Measurements from ENCODE around the gene CXXC5. TPM values are rescaled to one million over a fixed set of nuclear protein-coding genes. Genes with fewer than 3 reads are reported as not detected.
A peak's percentile ranks its signal among the peaks of the same experiment; 100 is the strongest.

Gene CXXC5
- total RNA-seq, 2 donors from 2014 or later: 4.7 to 9.0 TPM

DNA sequence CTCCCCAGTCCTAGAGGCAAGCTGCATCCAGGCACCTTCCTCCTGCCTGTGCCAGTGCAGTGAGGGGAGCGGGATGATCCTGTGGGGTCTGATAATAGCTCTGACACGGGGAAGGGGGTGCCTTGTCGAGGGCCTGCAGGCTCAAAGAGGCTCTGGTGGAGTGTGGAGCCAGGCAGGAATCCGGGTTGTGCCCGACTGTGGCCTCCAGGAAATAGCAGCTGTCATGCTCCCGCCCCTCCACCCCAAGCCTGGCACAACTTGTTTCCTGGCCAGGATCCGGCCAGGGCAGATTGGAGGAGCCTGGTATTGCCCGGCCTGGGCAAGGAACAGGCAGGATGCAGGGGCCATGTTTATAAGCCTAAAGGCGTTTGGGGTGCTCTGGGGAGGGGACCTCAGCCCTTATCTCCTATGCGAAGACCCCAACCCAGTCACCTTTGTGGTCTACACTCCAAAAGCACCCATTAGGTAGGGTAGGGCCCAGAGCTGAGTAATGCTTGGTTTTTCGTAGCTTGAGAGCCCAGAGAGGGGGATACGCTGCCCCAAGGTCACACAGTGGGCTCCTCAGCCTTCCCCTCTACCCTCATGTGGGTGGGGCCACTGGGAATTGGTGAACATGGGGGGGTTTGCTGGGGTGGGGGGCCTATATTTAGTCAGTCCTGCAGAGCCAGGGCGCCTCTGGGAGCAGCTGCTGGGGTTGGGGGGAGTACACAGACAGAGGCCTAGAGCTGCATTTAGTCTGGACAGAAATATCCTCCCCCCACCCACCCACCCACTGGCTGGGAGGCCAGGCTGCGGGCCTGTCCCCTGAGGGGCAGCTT lies 12.2 kb downstream of the CXXC5 start:
- H3K36me3 Mint-ChIP-seq: no peaks in the 10 kb centered on the region
- H3K4me1 Mint-ChIP-seq (ENCODE audit: low read depth in 2 of 2): peaks cover 49 to 64% of the 10 kb centered on the region in 2 donors
- H3K4me3 Mint-ChIP-seq: peak overlapping the region; percentile 20
- DNase-seq (ENCODE audit: low spot score): no peak
- no peaks in the 10 kb centered on the region for H3K27me3 Mint-ChIP-seq
- H3K27ac Mint-ChIP-seq: peak overlapping the region; percentile 51 to 86
- ATAC-seq: no peak
- no peaks in the 10 kb centered on the region for H3K9me3 Mint-ChIP-seq

DNA sequence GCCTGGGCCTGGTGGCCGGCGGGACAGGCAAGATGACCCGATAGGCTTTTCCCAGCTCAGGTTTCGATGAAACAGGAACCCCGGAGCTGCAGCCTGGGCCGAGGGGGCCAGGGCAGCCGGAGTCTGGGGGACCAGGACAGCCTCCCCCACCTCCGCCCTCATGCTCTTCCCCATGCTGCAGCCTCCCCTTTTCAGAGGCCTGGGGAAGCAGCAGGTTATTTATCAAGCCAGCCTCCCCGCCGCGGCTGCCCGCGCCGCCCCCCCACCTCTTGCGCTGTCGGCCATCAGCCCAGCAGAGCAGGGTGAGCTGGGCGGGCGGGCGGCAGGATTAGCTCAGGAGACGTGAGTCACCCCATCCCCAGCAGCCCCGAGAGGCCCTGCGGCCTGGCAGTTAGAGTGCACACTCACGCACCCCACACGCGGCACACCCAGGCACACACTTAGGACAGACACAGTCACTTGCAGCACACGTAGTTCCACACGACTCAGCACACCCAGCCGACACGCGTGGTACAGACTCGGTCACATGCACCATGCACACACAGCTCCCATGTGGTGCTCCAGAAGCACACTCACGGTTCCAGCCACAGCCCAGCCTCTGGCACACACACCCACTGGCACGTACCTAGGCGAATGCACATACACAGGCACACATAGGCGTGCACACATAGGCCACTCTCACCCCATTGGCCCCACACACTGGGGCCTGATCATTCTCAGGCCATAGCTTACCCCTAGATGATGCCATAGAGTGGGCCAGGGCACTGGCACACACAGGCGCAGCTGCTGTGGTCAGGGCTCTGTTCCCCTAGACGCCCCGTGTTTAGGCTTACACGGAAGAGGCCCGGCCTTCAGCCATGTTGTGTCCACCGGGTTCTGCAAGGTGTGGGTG lies 13.0 kb downstream of the CXXC5 start:
- Mint-ChIP-seq H3K4me3 (peak overlapping the region; percentile 63), H3K36me3 (no peaks in the 10 kb centered on the region), H3K9me3 (no peaks in the 10 kb centered on the region), H3K27ac (peak overlapping the region; percentile 76 to 92), H3K27me3 (no peaks in the 10 kb centered on the region), H3K4me1 (ENCODE audit: low read depth in 2 of 2) (peaks cover 41 to 62% of the 10 kb centered on the region in 2 donors)
- DNase-seq (ENCODE audit: low spot score) (peak; percentile 87), ATAC-seq (peak; percentile 87 to 88)

DNA sequence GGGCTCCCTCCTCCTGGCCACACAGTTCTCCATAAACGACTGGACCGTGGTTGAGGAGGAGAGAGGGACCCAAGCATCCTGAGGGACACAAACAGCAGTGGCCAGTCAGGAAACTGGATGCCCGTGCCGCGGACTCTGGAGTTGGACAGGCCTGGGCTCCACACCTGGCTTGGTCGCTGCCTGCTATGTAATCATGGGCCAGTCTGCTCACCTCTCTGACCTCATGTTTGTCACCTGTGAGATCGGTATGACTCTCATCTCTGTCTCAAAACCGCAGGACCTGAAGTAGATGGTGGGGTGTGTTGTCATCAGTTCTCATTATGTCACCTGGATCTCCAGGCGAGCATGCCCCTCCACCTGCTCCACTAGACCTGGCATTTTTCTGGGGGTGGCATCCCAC lies 14.5 kb downstream of the CXXC5 start:
- peaks cover 41 to 63% of the 10 kb centered on the region in 2 donors for H3K4me1 Mint-ChIP-seq (ENCODE audit: low read depth in 2 of 2)
- no peaks in the 10 kb centered on the region for H3K27me3 Mint-ChIP-seq
- DNase-seq (ENCODE audit: low spot score): no peak
- H3K4me3 Mint-ChIP-seq: peak overlapping the region; percentile 22
- H3K36me3 Mint-ChIP-seq: no peaks in the 10 kb centered on the region
- ATAC-seq: no peak
- no peaks in the 10 kb centered on the region for H3K9me3 Mint-ChIP-seq
- H3K27ac Mint-ChIP-seq: peak overlapping the region; percentile 76 to 92

DNA sequence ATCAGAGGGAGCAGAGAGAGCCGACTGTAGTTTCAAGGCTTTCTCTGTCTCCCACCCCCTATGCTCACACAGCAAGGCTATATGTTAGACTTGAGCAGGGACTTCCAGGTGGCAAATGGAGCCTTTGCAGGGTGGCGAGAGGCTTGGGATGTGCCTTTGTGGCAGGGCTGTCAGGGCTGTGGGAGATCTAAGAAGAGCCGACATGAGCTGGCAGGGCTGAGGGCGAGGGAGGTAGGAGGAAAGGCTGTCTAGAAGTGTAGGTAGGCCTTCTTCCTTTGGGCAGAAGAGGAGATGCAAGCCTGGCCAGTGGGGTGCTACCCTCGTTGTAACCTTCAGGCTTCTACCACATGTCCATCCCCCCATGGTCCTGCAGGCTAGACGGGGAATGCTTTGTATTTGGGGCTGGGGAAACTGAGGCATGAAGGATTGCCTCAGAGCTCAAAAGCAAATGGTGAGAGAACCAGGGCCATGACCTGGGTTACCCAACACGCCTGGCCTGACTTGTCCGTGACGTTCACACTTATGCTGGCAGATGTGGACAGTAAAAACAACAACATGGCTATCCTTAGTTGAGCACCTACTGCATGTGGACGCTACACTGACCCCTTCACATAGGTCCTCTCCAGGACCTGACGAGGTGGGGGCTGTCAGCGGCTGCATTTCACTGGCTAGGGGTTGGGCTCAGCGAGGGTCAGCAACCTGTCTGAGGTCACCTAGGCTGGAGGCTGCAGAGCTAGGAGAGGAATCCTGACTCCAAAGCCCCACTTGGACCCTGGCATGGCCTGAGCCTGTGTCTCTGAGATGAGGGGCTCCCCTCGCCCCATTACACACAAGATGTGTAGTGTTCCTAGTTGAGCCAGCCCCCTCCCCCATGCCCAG lies 15.3 kb downstream of the CXXC5 start:
- peak overlapping the region; percentile 76 to 92 for H3K27ac Mint-ChIP-seq
- no peaks in the 10 kb centered on the region for H3K9me3 Mint-ChIP-seq
- ATAC-seq (no peak), DNase-seq (ENCODE audit: low spot score) (no peak)
- no peaks in the 10 kb centered on the region for H3K27me3 Mint-ChIP-seq
- peak overlapping the region; percentile 13 for H3K4me3 Mint-ChIP-seq
- H3K4me1 Mint-ChIP-seq (ENCODE audit: low read depth in 2 of 2): peaks cover 33 to 60% of the 10 kb centered on the region in 2 donors
- H3K36me3 Mint-ChIP-seq: no peaks in the 10 kb centered on the region

DNA sequence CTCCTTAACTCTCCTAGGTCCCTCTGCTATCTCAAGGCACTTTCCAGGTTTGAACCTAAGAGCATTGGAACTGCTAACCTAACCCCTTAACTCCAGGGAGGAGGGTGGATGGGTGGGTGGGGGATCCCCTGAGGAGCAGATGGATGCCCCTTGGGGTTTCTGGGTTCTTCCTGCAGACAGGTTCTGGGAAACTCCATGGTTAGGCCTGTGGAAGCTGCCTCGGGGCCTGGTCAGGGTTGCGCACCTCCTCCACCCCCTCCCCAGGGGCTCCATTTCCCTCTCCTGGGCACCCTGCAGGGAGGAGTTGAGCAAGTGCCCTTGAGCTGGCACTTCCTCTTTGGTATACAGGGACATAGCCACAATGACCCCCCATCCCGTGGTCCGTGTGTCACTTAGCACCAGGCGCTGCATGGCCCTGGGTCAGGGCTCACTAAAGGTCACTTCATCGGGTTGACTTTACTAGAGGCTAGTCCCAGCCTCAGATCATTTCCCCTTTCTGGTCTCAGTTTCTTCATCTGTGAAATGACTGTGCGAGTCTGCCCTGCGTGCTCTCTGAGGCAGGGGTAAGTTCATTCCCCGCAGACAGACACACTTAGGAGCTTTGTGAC lies 16.0 kb downstream of the CXXC5 start:
- peaks cover 34 to 58% of the 10 kb centered on the region in 2 donors for H3K4me1 Mint-ChIP-seq (ENCODE audit: low read depth in 2 of 2)
- no peak for DNase-seq (ENCODE audit: low spot score)
- H3K36me3 Mint-ChIP-seq: no peaks in the 10 kb centered on the region
- H3K9me3 Mint-ChIP-seq: no peaks in the 10 kb centered on the region
- ATAC-seq: peak; percentile 43 to 56
- H3K27me3 Mint-ChIP-seq: no peaks in the 10 kb centered on the region
- H3K27ac Mint-ChIP-seq: peak overlapping the region in 1 of 2 donors; percentile 92
- H3K4me3 Mint-ChIP-seq: peak overlapping the region; percentile 47

DNA sequence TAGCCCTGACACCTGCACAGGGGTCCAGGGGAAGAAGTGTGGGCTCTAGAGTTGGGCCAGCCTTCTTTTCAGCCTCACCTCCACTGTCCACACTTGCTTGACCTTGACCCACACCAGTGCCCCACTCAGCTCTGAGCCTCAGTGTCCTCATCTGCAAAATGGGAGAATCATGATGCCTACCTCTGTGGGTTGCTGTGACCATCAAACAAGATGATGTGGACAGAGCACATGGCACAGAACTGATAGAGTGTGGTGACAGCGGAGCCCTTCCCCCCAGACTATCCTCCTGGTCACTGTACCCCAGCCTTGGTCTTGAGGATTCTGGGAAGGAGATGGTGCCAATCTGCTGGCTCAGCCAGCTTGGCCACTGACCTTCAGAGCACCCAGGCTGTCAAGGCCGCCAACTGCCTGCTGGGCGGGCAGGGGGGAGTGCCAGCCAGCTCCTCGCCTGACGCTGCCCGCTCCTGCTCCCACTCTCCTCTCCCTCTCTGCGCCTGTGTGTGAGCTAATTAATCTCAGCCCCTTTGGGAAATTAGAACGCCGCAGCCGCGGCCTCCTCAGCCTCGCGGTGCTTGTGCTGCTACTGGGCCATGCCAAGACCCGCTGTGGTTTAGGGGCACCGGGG lies 16.7 kb downstream of the CXXC5 start:
- Mint-ChIP-seq H3K36me3 (no peaks in the 10 kb centered on the region), H3K4me3 (peak overlapping the region; percentile 47), H3K9me3 (no peaks in the 10 kb centered on the region), H3K27me3 (no peaks in the 10 kb centered on the region), H3K27ac (peak overlapping the region in 1 of 2 donors; percentile 92), H3K4me1 (ENCODE audit: low read depth in 2 of 2) (peaks cover 40 to 62% of the 10 kb centered on the region in 2 donors)
- DNase-seq (ENCODE audit: low spot score) (no peak), ATAC-seq (no peak)

DNA sequence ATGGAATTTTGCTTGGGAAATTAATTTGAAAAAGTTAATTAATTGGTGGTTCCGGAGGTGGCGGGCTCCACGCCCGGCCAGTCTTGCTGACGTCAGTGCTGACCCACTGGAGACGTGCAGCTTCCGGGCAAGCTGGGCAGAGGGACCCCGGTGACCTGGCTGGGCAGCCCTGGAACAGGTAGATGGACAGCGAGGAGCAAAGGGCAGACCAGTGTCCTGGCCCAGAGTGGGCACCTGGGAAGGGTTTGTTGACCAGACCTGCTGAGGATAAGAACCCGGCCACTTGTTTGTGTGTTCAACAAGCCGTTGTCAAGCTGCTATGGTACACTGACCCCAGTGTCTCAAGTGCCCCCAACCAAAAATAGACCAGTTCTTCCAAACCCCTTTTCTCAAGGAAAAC lies 17.5 kb downstream of the CXXC5 start:
- H3K27me3 Mint-ChIP-seq: no peaks in the 10 kb centered on the region
- ATAC-seq (no peak), DNase-seq (ENCODE audit: low spot score) (no peak)
- H3K9me3 Mint-ChIP-seq: no peaks in the 10 kb centered on the region
- no peak overlapping the region for H3K4me3 Mint-ChIP-seq
- peak overlapping the region in 1 of 2 donors; percentile 92 for H3K27ac Mint-ChIP-seq
- peaks cover 46 to 66% of the 10 kb centered on the region in 2 donors for H3K4me1 Mint-ChIP-seq (ENCODE audit: low read depth in 2 of 2)
- no peaks in the 10 kb centered on the region for H3K36me3 Mint-ChIP-seq

DNA sequence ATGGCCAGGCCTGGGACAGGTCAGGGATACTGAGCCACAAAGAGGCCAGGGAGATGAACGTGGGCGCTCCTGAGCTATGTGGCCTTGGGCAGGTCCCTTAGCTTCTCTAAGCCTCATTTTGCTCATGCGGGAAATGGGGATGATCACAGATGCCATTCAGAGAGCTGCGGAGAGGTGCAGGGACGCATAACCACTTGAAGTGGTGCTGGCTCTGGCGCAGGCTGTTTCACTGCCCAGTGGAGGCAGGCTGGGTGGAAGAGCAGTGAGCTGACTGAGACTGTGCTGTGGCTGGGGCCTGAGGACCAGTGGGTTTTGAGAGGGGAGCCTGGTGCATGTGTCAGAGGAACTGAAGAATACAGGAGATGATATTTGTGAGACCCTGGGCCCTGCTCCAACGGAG lies 18.4 kb downstream of the CXXC5 start:
- no peak for ATAC-seq
- H3K4me1 Mint-ChIP-seq (ENCODE audit: low read depth in 2 of 2): peaks cover 45 to 64% of the 10 kb centered on the region in 2 donors
- no peaks in the 10 kb centered on the region for H3K27me3 Mint-ChIP-seq
- H3K27ac Mint-ChIP-seq: peak overlapping the region; percentile 95 to 96
- H3K9me3 Mint-ChIP-seq: no peaks in the 10 kb centered on the region
- DNase-seq (ENCODE audit: low spot score): no peak
- peak overlapping the region; percentile 76 for H3K4me3 Mint-ChIP-seq
- H3K36me3 Mint-ChIP-seq: no peaks in the 10 kb centered on the region

DNA sequence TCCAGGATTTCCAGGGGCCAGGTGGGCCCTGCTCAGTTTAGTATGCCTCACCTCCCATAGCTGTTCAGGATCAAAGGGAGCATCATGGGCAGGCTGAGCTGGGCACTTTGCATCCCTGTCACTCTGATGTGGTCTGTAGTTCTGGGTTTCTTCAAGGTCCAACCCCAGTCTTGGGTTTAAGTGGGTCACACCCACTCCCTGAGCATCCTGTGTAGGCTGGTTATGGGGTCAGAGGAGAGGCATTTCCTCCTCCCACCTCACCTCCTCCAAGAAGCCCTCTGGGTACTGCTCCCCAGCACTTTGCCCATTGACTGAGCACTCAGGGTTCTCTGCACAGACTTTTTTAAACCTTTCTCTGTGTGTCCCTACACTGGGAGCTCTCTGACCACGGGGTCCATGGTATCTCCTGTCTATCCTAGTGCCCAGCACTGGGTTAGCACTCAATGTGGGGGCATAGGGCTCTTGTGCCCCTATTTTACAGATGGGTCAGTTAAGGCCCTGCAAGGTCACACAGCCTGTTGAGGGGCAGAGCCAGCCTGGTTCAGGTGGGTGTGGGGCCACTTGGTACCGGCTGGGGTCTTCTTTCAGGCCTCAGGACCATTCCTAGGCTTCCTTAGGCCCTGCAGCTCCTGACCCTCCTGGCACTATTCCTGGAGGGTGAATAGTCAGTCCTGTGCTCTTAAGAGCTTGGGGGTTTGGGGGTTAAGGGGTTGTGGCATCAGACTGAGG lies 19.0 kb downstream of the CXXC5 start:
- DNase-seq (ENCODE audit: low spot score) (no peak), ATAC-seq (peak; percentile 12 to 35)
- H3K27ac Mint-ChIP-seq: peak overlapping the region; percentile 95 to 96
- H3K9me3 Mint-ChIP-seq: no peaks in the 10 kb centered on the region
- H3K27me3 Mint-ChIP-seq: no peaks in the 10 kb centered on the region
- H3K4me3 Mint-ChIP-seq: peak overlapping the region; percentile 76
- H3K36me3 Mint-ChIP-seq: no peaks in the 10 kb centered on the region
- H3K4me1 Mint-ChIP-seq (ENCODE audit: low read depth in 2 of 2): peaks cover 46 to 63% of the 10 kb centered on the region in 2 donors

DNA sequence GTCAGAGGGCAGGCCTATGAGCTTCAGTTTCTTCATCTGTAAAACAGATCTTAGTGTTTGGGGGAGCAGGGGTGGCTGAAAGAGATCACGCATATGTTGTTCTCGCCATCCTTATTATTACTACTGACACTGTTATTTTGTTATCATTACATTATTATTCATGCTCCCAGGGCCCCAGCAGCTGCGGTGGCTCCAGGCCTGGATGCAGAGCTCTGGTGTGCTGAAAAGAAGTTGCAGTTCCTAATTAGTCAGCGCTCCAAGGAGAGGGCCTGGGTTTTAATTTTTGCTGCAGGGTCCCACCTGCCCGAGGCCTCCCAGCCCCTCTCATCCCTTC lies 19.5 kb downstream of the CXXC5 start:
- peak overlapping the region; percentile 76 for H3K4me3 Mint-ChIP-seq
- H3K27ac Mint-ChIP-seq: peak overlapping the region; percentile 95 to 96
- H3K36me3 Mint-ChIP-seq: no peaks in the 10 kb centered on the region
- H3K4me1 Mint-ChIP-seq (ENCODE audit: low read depth in 2 of 2): peaks cover 51 to 66% of the 10 kb centered on the region in 2 donors
- ATAC-seq (no peak), DNase-seq (ENCODE audit: low spot score) (no peak)
- H3K27me3 Mint-ChIP-seq: no peaks in the 10 kb centered on the region
- H3K9me3 Mint-ChIP-seq: no peaks in the 10 kb centered on the region

DNA sequence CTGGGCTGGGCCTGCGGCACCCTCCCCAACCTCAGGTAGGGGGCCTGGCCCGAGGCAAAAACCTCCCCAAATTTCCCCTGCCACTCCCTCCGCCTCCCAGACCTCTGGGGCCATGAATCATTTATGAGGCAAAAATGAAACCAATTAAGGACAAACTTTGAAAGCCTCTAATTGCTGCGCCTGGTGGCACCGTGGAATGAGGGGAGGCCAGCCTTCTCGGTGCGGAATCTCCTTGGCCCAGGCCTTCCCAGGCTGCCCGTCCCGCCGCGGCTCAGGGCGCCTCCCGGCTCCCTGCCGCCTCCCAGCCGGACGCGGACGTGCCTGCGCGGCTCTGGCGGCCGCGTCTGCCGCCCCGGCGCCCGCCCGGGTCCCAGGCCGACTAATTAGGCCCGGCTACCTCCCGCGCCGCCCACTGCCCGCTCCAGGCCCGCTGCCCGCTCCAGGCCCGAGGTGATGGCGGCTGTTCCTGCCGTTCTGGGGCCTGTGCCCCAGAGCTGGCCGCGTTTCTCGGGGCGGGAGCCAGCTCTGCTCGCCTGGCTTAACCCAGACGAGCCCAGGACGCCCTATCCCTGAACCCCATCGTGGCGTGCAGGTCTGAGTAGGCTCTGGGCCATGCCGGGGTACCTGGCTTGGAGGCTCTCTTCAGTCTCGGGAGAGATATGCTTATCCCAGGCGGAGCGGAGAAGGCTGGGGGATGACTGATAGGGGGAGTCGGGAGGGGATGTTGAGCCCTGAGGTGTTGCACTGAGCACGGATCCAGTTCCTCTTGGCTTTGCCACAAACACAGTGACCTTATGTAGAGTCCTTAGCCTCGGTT lies 20.1 kb downstream of the CXXC5 start:
- Mint-ChIP-seq H3K36me3 (no peaks in the 10 kb centered on the region), H3K27ac (peak overlapping the region; percentile 95 to 96), H3K27me3 (no peaks in the 10 kb centered on the region), H3K4me1 (ENCODE audit: low read depth in 2 of 2) (peaks cover 55 to 65% of the 10 kb centered on the region in 2 donors), H3K4me3 (peak overlapping the region; percentile 91), H3K9me3 (no peaks in the 10 kb centered on the region)
- peak; percentile 32 to 66 for ATAC-seq
- DNase-seq (ENCODE audit: low spot score): peak; percentile 82
